Type B pancreatic cell (in vitro differentiated cells): ENCODE measurements around the gene HSPG2. TPM values are rescaled to one million over a fixed set of nuclear protein-coding genes. Genes with fewer than 3 reads are reported as not detected.
"Not testable (repeated sequence)": the region's sequence is repeated elsewhere in the genome, so short reads cannot be mapped to it uniquely, and the experiment has no call there.

Experiments used
- DNase-seq: peaks from one replicate; pipeline ENCODE4 v3.0.0; 2021; ENCODE audit warnings: mixed read lengths; ENCODE audit not compliant: unreplicated experiment; ENCODE audit errors: extremely low spot score
- H3K27ac Mint-ChIP-seq: 2 replicates; pipeline ENCODE4 v1.8.0; 2021; ENCODE audit warnings: mild to moderate bottlenecking, mixed read lengths
- H3K27me3 Mint-ChIP-seq: 2 replicates; pipeline ENCODE4 v1.8.0; 2021; ENCODE audit warnings: mixed read lengths
- H3K36me3 Mint-ChIP-seq: 2 replicates; pipeline ENCODE4 v1.8.0; 2021; ENCODE audit warnings: mixed read lengths
- H3K4me1 Mint-ChIP-seq: one replicate; pipeline ENCODE4 v1.8.0; 2021; ENCODE audit warnings: mixed read lengths; ENCODE audit not compliant: unreplicated experiment
- H3K4me3 Mint-ChIP-seq: 2 replicates; pipeline ENCODE4 v1.8.0; 2021; ENCODE audit warnings: mild to moderate bottlenecking, mixed read lengths
- H3K9me3 Mint-ChIP-seq: 2 replicates; pipeline ENCODE4 v1.8.0; 2021; ENCODE audit warnings: mixed read lengths
- long read RNA-seq: library from polyadenylated mRNA; unstranded; transcript quantifications from one replicate; pipeline ENCODE4 v2.0.0, GENCODE V29; 2020
- total RNA-seq: library from RNA; stranded (reverse); gene quantifications from 2 replicates; pipeline ENCODE4 v1.2.1, GENCODE V29; 2021; ENCODE audit warnings: low replicate concordance
- TF ChIP-seq, protein P1 (sequence below): fragments of 200-600 bp; sonication (generic); conservative IDR thresholded peaks from 2 replicates; pipeline ENCODE4 v1.5.0; 2021; ENCODE audit warnings: antibody characterized with exemption, mild to moderate bottlenecking

HSPG2 gene
- total RNA-seq, result 124 and 130 TPM in 2 replicates
- long read RNA-seq, partial matches to known transcripts, result 0 of 3 reads
- long read RNA-seq, other reads (novel, unspliced or antisense), result 3 of 3 reads

GRCh38 chr1:21937034-21937371 is at the start of gene HSPG2:
TSS of gene HSPG2 (minus strand) at chr1:21937310. CDS start at chr1:21937217, 93 bp downstream.
- H3K9me3 Mint-ChIP-seq, result no peaks in the 10 kb centered on the region
- H3K4me1 Mint-ChIP-seq, result peaks cover 51% of the 10 kb centered on the region
- no peaks in the 10 kb centered on the region for H3K36me3 Mint-ChIP-seq
- H3K27me3 Mint-ChIP-seq, result no peaks in the 10 kb centered on the region
- TF ChIP-seq, protein P1, sequence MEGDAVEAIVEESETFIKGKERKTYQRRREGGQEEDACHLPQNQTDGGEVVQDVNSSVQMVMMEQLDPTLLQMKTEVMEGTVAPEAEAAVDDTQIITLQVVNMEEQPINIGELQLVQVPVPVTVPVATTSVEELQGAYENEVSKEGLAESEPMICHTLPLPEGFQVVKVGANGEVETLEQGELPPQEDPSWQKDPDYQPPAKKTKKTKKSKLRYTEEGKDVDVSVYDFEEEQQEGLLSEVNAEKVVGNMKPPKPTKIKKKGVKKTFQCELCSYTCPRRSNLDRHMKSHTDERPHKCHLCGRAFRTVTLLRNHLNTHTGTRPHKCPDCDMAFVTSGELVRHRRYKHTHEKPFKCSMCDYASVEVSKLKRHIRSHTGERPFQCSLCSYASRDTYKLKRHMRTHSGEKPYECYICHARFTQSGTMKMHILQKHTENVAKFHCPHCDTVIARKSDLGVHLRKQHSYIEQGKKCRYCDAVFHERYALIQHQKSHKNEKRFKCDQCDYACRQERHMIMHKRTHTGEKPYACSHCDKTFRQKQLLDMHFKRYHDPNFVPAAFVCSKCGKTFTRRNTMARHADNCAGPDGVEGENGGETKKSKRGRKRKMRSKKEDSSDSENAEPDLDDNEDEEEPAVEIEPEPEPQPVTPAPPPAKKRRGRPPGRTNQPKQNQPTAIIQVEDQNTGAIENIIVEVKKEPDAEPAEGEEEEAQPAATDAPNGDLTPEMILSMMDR, result no peak
- H3K4me3 Mint-ChIP-seq, result peak within 1 kb of the TSS; percentile 90
- DNase-seq, result no peak
- peak within 1 kb of the TSS; percentile 91 for H3K27ac Mint-ChIP-seq

DNA sequence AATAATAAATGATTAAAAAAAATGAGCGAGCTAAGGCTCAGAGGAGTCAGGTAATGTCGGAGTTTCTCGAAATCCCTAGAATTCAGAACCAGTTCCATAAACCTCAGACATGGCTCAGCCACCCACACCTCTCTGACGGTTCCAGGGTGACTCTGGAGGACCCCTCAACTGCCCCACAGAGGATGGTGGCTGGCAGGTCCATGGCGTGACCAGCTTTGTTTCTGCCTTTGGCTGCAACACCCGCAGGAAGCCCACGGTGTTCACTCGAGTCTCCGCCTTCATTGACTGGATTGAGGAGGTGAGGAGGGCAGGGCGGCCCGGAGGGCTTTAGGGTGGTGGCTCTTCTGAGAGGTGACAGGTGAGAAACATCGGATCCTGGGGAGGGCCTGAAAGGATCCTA is 49.3 kb upstream of the HSPG2 start:
- H3K4me3 Mint-ChIP-seq, H3K27me3 Mint-ChIP-seq, H3K9me3 Mint-ChIP-seq, H3K4me1 Mint-ChIP-seq, H3K27ac Mint-ChIP-seq, H3K36me3 Mint-ChIP-seq, DNase-seq: not testable (repeated sequence)

DNA sequence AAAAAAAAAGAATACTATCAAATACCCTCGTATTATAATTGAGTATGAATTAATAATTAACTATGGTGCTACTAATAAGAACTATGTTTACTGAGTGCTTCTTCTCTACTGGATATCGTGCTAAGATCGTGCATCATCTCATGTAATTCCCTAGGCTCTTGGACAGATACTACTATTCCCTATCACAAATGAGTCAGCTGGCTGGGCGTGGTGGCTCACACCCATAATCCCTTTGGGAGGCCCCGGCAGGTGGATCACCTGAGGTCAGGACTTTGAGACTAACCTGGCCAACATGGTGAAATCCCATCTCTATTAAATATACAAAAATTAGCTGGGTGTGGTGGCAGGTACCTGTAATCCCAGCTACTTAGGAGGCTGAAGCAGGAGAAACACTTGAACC is 48.8 kb upstream of the HSPG2 start:
- not testable (repeated sequence) for H3K9me3 Mint-ChIP-seq, DNase-seq, H3K4me3 Mint-ChIP-seq, H3K36me3 Mint-ChIP-seq, H3K4me1 Mint-ChIP-seq, H3K27ac Mint-ChIP-seq, H3K27me3 Mint-ChIP-seq

GRCh38 chr1:21983539-21983938 is 46.4 kb upstream of the HSPG2 start:
- H3K36me3 Mint-ChIP-seq, DNase-seq, H3K4me3 Mint-ChIP-seq, H3K4me1 Mint-ChIP-seq, H3K9me3 Mint-ChIP-seq, H3K27me3 Mint-ChIP-seq, H3K27ac Mint-ChIP-seq: not testable (repeated sequence)

DNA sequence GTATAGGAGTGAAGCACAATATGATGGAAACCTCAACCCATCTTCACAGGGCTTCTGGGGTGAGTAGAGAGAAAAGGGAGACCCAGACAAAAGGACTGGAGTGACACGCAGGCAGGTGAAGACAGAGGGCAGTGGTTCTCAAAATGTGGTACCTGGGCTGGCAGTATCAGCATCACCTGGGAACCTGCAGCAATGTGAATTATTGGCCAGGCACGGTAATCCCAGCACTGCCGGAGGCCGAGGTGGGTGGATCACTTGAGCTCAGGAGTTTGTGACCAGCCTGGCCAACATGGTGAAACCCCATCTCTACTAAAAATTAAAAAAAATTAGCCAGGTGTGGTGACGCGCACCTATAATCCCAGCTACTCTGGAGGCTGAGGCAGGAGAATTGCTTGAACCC is 45.0 kb upstream of the HSPG2 start:
- not testable (repeated sequence) for H3K36me3 Mint-ChIP-seq, H3K4me1 Mint-ChIP-seq, H3K9me3 Mint-ChIP-seq, DNase-seq, H3K27me3 Mint-ChIP-seq, H3K4me3 Mint-ChIP-seq, H3K27ac Mint-ChIP-seq

- H3K9me3 Mint-ChIP-seq, H3K4me3 Mint-ChIP-seq, DNase-seq, H3K27me3 Mint-ChIP-seq, H3K4me1 Mint-ChIP-seq, H3K36me3 Mint-ChIP-seq, H3K27ac Mint-ChIP-seq: not testable (repeated sequence)
Observed at GRCh38 chr1:21981253-21981652, 44.1 kb upstream of the HSPG2 start.

DNA sequence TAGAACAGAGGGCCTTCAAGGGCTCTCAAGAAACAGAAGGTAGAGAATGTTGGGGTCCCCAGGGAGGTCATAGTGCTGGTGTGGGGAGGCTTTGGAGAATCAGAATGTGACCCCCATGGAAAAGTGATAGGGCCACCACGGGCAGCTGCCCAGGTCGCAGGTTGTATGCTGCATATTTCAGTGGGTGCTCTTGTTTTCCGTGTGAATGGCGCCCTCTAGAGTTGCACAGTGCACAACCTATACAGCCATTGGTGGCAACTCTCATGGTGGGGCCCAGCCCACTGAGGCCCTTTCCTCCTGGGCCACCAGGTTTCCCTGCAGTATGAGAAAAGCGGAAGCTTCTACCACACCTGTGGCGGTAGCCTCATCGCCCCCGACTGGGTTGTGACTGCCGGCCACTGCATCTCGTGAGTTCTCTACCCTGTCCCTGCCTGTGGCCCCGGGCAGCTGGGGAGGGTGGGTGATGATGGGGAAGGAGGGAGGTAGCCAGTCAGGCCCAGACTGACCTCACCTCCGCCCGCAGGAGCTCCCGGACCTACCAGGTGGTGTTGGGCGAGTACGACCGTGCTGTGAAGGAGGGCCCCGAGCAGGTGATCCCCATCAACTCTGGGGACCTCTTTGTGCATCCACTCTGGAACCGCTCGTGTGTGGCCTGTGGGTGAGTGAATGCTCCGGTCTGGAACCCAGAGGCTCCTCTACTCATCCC is 43.6 kb upstream of the HSPG2 start:
- H3K4me1 Mint-ChIP-seq, H3K4me3 Mint-ChIP-seq, DNase-seq, H3K27ac Mint-ChIP-seq, H3K36me3 Mint-ChIP-seq, H3K9me3 Mint-ChIP-seq, H3K27me3 Mint-ChIP-seq: not testable (repeated sequence)

GRCh38 chr1:21978209-21978608 is 41.1 kb upstream of the HSPG2 start:
- H3K9me3 Mint-ChIP-seq, H3K4me1 Mint-ChIP-seq, H3K27ac Mint-ChIP-seq, H3K27me3 Mint-ChIP-seq, H3K4me3 Mint-ChIP-seq, H3K36me3 Mint-ChIP-seq, DNase-seq: not testable (repeated sequence)

GRCh38 chr1:21976703-21977239 is 39.7 kb upstream of the HSPG2 start, which contains the start of gene CELA3B:
TSS of gene CELA3B (plus strand) at chr1:21977022. CDS start at chr1:21977040, 18 bp downstream.
- not testable (repeated sequence) for H3K9me3 Mint-ChIP-seq, H3K4me1 Mint-ChIP-seq, DNase-seq, H3K36me3 Mint-ChIP-seq, H3K4me3 Mint-ChIP-seq, H3K27me3 Mint-ChIP-seq
- H3K27ac Mint-ChIP-seq, result peak within 1 kb of the TSS; percentile 26

GRCh38 chr1:21975296-21975695 is 38.2 kb upstream of the HSPG2 start:
- H3K36me3 Mint-ChIP-seq, DNase-seq, H3K27me3 Mint-ChIP-seq, H3K9me3 Mint-ChIP-seq, H3K4me3 Mint-ChIP-seq: not testable (repeated sequence)
- Mint-ChIP-seq H3K27ac (peak overlapping the region; percentile 26), H3K4me1 (peaks cover 12% of the 10 kb centered on the region)

DNA sequence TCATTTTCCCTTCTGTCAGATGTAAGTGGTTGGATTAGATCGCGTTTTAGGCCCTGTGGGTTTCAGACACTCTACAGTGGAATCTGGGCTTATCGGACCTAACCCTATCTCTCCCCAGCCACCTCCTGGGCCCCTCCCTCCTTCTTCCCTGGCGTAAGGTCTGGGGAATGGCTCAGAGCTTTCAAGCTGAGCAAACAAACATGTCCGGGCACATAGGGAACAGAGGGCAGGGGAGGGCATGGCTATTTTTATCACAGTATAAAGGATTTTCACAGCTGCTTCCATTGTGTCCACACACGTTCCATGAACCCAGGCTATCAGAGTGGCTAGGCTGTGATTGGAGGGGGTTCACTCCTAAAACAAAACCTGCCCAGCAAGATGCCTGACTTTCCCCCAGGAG is 37.6 kb upstream of the HSPG2 start:
- not testable (repeated sequence) for H3K4me3 Mint-ChIP-seq, H3K27me3 Mint-ChIP-seq, H3K36me3 Mint-ChIP-seq, H3K9me3 Mint-ChIP-seq, DNase-seq
- peaks cover 12% of the 10 kb centered on the region for H3K4me1 Mint-ChIP-seq
- H3K27ac Mint-ChIP-seq, result peak overlapping the region; percentile 85

- H3K36me3 Mint-ChIP-seq, H3K9me3 Mint-ChIP-seq, H3K27me3 Mint-ChIP-seq, DNase-seq: not testable (repeated sequence)
- peak overlapping the region; percentile 64 for H3K27ac Mint-ChIP-seq
- peak overlapping the region; percentile 2 for H3K4me3 Mint-ChIP-seq
- peaks cover 12% of the 10 kb centered on the region for H3K4me1 Mint-ChIP-seq
Observed at GRCh38 chr1:21973948-21974347, 36.8 kb upstream of the HSPG2 start.

DNA sequence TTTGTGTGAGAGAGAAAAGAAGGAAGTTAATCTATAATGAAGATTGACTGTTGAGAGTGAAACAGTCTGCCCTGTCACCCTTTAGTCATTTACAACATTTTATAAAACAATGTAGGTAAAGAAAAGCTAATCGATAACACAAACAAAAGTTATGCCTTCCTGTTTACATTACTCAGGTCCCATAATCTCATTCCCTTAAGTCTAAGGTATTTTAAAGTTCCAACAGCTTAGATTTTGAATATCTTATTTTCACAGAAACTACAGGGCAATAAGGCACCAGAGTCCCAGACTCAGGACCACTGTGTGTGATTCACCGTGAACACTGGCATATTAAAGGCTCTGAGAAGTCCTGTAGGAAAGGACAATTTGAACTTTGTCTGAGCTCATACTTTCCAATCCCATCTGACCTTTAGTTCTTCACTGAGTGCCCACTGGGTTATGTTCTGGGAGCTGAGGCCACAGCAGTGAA is 35.9 kb upstream of the HSPG2 start:
- H3K27me3 Mint-ChIP-seq, DNase-seq, H3K36me3 Mint-ChIP-seq, H3K4me3 Mint-ChIP-seq, H3K9me3 Mint-ChIP-seq: not testable (repeated sequence)
- Mint-ChIP-seq H3K27ac (peak overlapping the region; percentile 64), H3K4me1 (peaks cover 12% of the 10 kb centered on the region)
